ENCODE data around the gene DGKH. TPM values are rescaled to one million over a fixed set of nuclear protein-coding genes. Genes with fewer than 3 reads are reported as not detected.

Gene DGKH
- total and polyA plus RNA-seq, 2 donors from 2014 or later, result 1.7 to 28.8 TPM

GRCh38 chr13:42125046-42125445 is 76.6 kb downstream of the DGKH start:
- H3K36me3 ChIP-seq (ENCODE audit: control insufficient read depth in 2 of 3, insufficient read depth in 3 of 3, low read length in 3 of 3), result peaks cover 0 to 7% (median 4%) of the 10 kb centered on the region in 3 donors
- no peak overlapping the region for H3K27ac ChIP-seq (ENCODE audit: low read depth in 2 of 2, low read length in 2 of 2)
- H3K4me1 ChIP-seq (ENCODE audit: control insufficient read depth in 2 of 3, insufficient read depth in 2 of 3, low read depth in 1 of 3, low read length in 3 of 3), result no peaks in the 10 kb centered on the region
- DNase-seq (no peak), FAIRE-seq (no peak)
- no peaks in the 10 kb centered on the region for H3K9me3 ChIP-seq (ENCODE audit: control insufficient read depth in 2 of 3, insufficient read depth in 1 of 3, low read length in 3 of 3)
- intact Hi-C loops (cut with DNase I), result no loop called here
- no peak overlapping the region for H3K4me3 ChIP-seq (ENCODE audit: low read length in 3 of 3)
- H3K9ac ChIP-seq (ENCODE audit: low read length in 3 of 3), result no peak overlapping the region
- no peak for TF ChIP-seq CTCF (IDR thresholded peaks at IDR 0.05; ENCODE audit: borderline replicate concordance, extremely low read depth, insufficient read depth)
- no peaks in the 10 kb centered on the region for H3K27me3 ChIP-seq (ENCODE audit: control insufficient read depth, insufficient read depth, low read length)

GRCh38 chr13:42127047-42127446 is 78.6 kb downstream of the DGKH start:
- H3K4me1 ChIP-seq (ENCODE audit: control insufficient read depth in 2 of 3, insufficient read depth in 2 of 3, low read depth in 1 of 3, low read length in 3 of 3), result no peaks in the 10 kb centered on the region
- no peak overlapping the region for H3K9ac ChIP-seq (ENCODE audit: low read length in 3 of 3)
- DNase-seq (no peak), FAIRE-seq (no peak)
- no peak for TF ChIP-seq CTCF (IDR thresholded peaks at IDR 0.05; ENCODE audit: borderline replicate concordance, extremely low read depth, insufficient read depth)
- H3K4me3 ChIP-seq (ENCODE audit: low read length in 3 of 3), result no peak overlapping the region
- intact Hi-C loops (cut with DNase I), result no loop called here
- H3K27ac ChIP-seq (ENCODE audit: low read depth in 2 of 2, low read length in 2 of 2), result no peak overlapping the region
- no peaks in the 10 kb centered on the region for H3K9me3 ChIP-seq (ENCODE audit: control insufficient read depth in 2 of 3, insufficient read depth in 1 of 3, low read length in 3 of 3)
- no peaks in the 10 kb centered on the region for H3K27me3 ChIP-seq (ENCODE audit: control insufficient read depth, insufficient read depth, low read length)
- peaks cover 0 to 9% (median 7%) of the 10 kb centered on the region in 3 donors for H3K36me3 ChIP-seq (ENCODE audit: control insufficient read depth in 2 of 3, insufficient read depth in 3 of 3, low read length in 3 of 3)

- Histone ChIP-seq H3K27ac (ENCODE audit: low read depth in 2 of 2, low read length in 2 of 2) (no peak overlapping the region), H3K36me3 (ENCODE audit: control insufficient read depth in 2 of 3, insufficient read depth in 3 of 3, low read length in 3 of 3) (peaks cover 0 to 9% (median 7%) of the 10 kb centered on the region in 3 donors), H3K4me3 (ENCODE audit: low read length in 3 of 3) (no peak overlapping the region), H3K27me3 (ENCODE audit: control insufficient read depth, insufficient read depth, low read length) (no peaks in the 10 kb centered on the region), H3K9ac (ENCODE audit: low read length in 3 of 3) (no peak overlapping the region), H3K4me1 (ENCODE audit: control insufficient read depth in 2 of 3, insufficient read depth in 2 of 3, low read depth in 1 of 3, low read length in 3 of 3) (no peaks in the 10 kb centered on the region), H3K9me3 (ENCODE audit: control insufficient read depth in 2 of 3, insufficient read depth in 1 of 3, low read length in 3 of 3) (no peaks in the 10 kb centered on the region)
- intact Hi-C loops (cut with DNase I), result no loop called here
- no peak for TF ChIP-seq CTCF (IDR thresholded peaks at IDR 0.05; ENCODE audit: borderline replicate concordance, extremely low read depth, insufficient read depth)
- no peak for FAIRE-seq
- DNase-seq, result no peak
These were observed 80.6 kb downstream of the DGKH start for GRCh38 chr13:42129033-42129432.

GRCh38 chr13:42136518-42136917 is 88.1 kb downstream of the DGKH start:
- Histone ChIP-seq H3K27me3 (ENCODE audit: control insufficient read depth, insufficient read depth, low read length) (no peaks in the 10 kb centered on the region), H3K4me3 (ENCODE audit: low read length in 3 of 3) (no peak overlapping the region), H3K36me3 (ENCODE audit: control insufficient read depth in 2 of 3, insufficient read depth in 3 of 3, low read length in 3 of 3) (no peaks in the 10 kb centered on the region), H3K9me3 (ENCODE audit: control insufficient read depth in 2 of 3, insufficient read depth in 1 of 3, low read length in 3 of 3) (no peaks in the 10 kb centered on the region), H3K9ac (ENCODE audit: low read length in 3 of 3) (no peak overlapping the region), H3K27ac (ENCODE audit: low read depth in 2 of 2, low read length in 2 of 2) (no peak overlapping the region), H3K4me1 (ENCODE audit: control insufficient read depth in 2 of 3, insufficient read depth in 2 of 3, low read depth in 1 of 3, low read length in 3 of 3) (no peaks in the 10 kb centered on the region)
- FAIRE-seq, result peak; percentile 39
- no peak for TF ChIP-seq CTCF (IDR thresholded peaks at IDR 0.05; ENCODE audit: borderline replicate concordance, extremely low read depth, insufficient read depth)
- intact Hi-C loops (cut with DNase I), result no loop called here
- DNase-seq, result no peak
